H1 (cell line): ENCODE data around the gene GPR17. TPM values are rescaled to one million over a fixed set of nuclear protein-coding genes. Genes with fewer than 3 reads are reported as not detected.

Experiments
- CTCF ChIA-PET: fragments of 300-600 bp; sonication (Branson Sonifier 250); formaldehyde crosslinking; loops from one replicate; lab custom pipeline; 2021; ENCODE audit not compliant: partially characterized antibody; lab: Charles Lee
- POLR2A ChIA-PET: fragments of 300-600 bp; sonication (Branson Sonifier 250); formaldehyde crosslinking; loops from one replicate; lab custom pipeline; 2021; ENCODE audit warnings: inconsistent platforms; ENCODE audit not compliant: partially characterized antibody; lab: Charles Lee
- DNase-seq, 2 experiments: peaks; one replicate each; pipeline versions ENCODE4 v3.0.0 to v3.0.0-alpha.2; 2010 to 2022; ENCODE audit warnings: low spot score in 2 of 2, low read depth in 1 of 2, mixed read lengths in 1 of 2
- FAIRE-seq: peaks from 2 replicates; lab custom pipeline; 2011; peaks lifted over from hg19 to GRCh38; lab: Jason Lieb, UNC
- H2AFZ ChIP-seq: 2 replicates; pipeline ENCODE4 v1.8.1; 2012; ENCODE audit warnings: low read length, inconsistent platforms
- H2AK5ac ChIP-seq: 2 replicates; pipeline ENCODE4 v1.6.1; 2013; ENCODE audit warnings: low read depth, low read length
- H2BK120ac ChIP-seq: replicated peaks from 2 replicates; pipeline ENCODE3; 2013; ENCODE audit warnings: low read depth, low read length, inconsistent platforms
- H2BK12ac ChIP-seq: 2 replicates; pipeline ENCODE4 v1.6.1; 2013; ENCODE audit warnings: low read depth, low read length
- H2BK15ac ChIP-seq: 2 replicates; pipeline ENCODE4 v1.6.1; 2013; ENCODE audit warnings: low read length
- H2BK20ac ChIP-seq: 2 replicates; pipeline ENCODE4 v1.6.1; 2013; ENCODE audit warnings: low read length
- H2BK5ac ChIP-seq: 2 replicates; pipeline ENCODE4 v1.6.1; 2013; ENCODE audit warnings: low read depth, low read length
- H3K14ac ChIP-seq: 2 replicates; pipeline ENCODE4 v1.6.1; 2013; ENCODE audit warnings: inconsistent platforms; ENCODE audit not compliant: insufficient read length
- H3K18ac ChIP-seq: 2 replicates; pipeline ENCODE4 v1.6.1; 2013; ENCODE audit warnings: low read length; ENCODE audit errors: extremely low read depth
- H3K23ac ChIP-seq: 2 replicates; pipeline ENCODE4 v1.6.1; 2013; ENCODE audit warnings: inconsistent platforms; ENCODE audit not compliant: insufficient read length
- H3K23me2 ChIP-seq: 2 replicates; pipeline ENCODE4 v1.6.1; 2013; ENCODE audit warnings: low read depth, low read length
- H3K27ac ChIP-seq: 2 replicates; pipeline ENCODE4 v1.6.1; 2011; ENCODE audit warnings: low read depth, low read length, inconsistent platforms
- H3K27me3 ChIP-seq, 4 experiments: replicated peaks in 1 of 4; 1 replicate in 1 of 4; 2 replicates in 3 of 4; pipeline versions ENCODE4 v1.6.1 to v1.8.1; 2011 to 2013; ENCODE audit warnings: low read length in 3 of 4, mild to moderate bottlenecking in 3 of 4, inconsistent platforms in 2 of 4, mixed read lengths in 2 of 4, moderate library complexity in 1 of 4; ENCODE audit not compliant: control insufficient read depth in 3 of 4, insufficient read depth in 3 of 4; ENCODE audit errors: extremely low read depth in 1 of 4
- H3K36me3 ChIP-seq, 4 experiments: 2 replicates each; pipeline versions ENCODE4 v1.6.1 to v1.8.1; 2011 to 2013; ENCODE audit warnings: mild to moderate bottlenecking in 4 of 4, low read length in 3 of 4, moderate library complexity in 2 of 4, control low read depth in 1 of 4, inconsistent platforms in 1 of 4; ENCODE audit not compliant: insufficient read depth in 4 of 4, control insufficient read depth in 2 of 4
- H3K4ac ChIP-seq: replicated peaks from 2 replicates; pipeline ENCODE3; 2013; ENCODE audit warnings: low read length, low read depth, mixed read lengths, inconsistent platforms; ENCODE audit not compliant: insufficient read length
- H3K4me1 ChIP-seq, 4 experiments: replicated peaks in 1 of 4; 1 replicate in 1 of 4; 2 replicates in 3 of 4; pipeline versions ENCODE4 v1.6.1 to v1.8.1; 2011 to 2013; ENCODE audit warnings: low read length in 3 of 4, inconsistent platforms in 2 of 4, mixed read lengths in 1 of 4; ENCODE audit not compliant: insufficient read depth in 4 of 4, control insufficient read depth in 3 of 4
- H3K4me2 ChIP-seq, 2 experiments: 2 replicates each; pipeline versions ENCODE4 v1.6.1 to v1.8.1; 2011 to 2013; ENCODE audit warnings: low read depth in 2 of 2, low read length in 2 of 2, control low read depth in 1 of 2, inconsistent platforms in 1 of 2, mild to moderate bottlenecking in 1 of 2; ENCODE audit not compliant: insufficient read depth in 1 of 2
- H3K4me3 ChIP-seq, 4 experiments: fragments of 200-600, 300-600 bp in 1 of 4; sonication (generic), shearing (Covaris generic), sonication (Bioruptor Twin) in 1 of 4; 2 replicates each; pipeline versions ENCODE4 v1.5.1 to v1.8.1; 2011 to 2016; ENCODE audit warnings: low read length in 4 of 4, low read depth in 3 of 4, control low read depth in 2 of 4, inconsistent platforms in 2 of 4, mild to moderate bottlenecking in 2 of 4, mixed read lengths in 1 of 4, moderate library complexity in 1 of 4; ENCODE audit not compliant: insufficient read depth in 2 of 4; ENCODE audit errors: extremely low read depth in 1 of 4
- H3K56ac ChIP-seq: replicated peaks from 2 replicates; pipeline ENCODE3; 2013; ENCODE audit warnings: low read depth, mild to moderate bottlenecking, mixed read lengths, low read length, inconsistent platforms; ENCODE audit not compliant: insufficient read length
- H3K79me1 ChIP-seq: 2 replicates; pipeline ENCODE4 v1.6.1; 2013; ENCODE audit warnings: low read depth, low read length, control low read depth
- H3K79me2 ChIP-seq, 2 experiments: 2 replicates each; pipeline versions ENCODE4 v1.6.1 to v1.8.1; 2012 to 2013; ENCODE audit warnings: low read length in 2 of 2, mild to moderate bottlenecking in 2 of 2, inconsistent platforms in 1 of 2; ENCODE audit not compliant: insufficient read depth in 2 of 2, control insufficient read depth in 1 of 2
- H3K9ac ChIP-seq, 4 experiments: replicated peaks in 1 of 4; 1 replicate in 1 of 4; 2 replicates in 3 of 4; pipeline versions ENCODE4 v1.6.1 to v1.8.1; 2011 to 2013; ENCODE audit warnings: low read depth in 3 of 4, low read length in 3 of 4, control low read depth in 2 of 4, mild to moderate bottlenecking in 2 of 4, moderate library complexity in 2 of 4, inconsistent platforms in 1 of 4; ENCODE audit errors: extremely low read depth in 1 of 4
- H3K9me3 ChIP-seq, 2 experiments: 2 replicates each; pipeline versions ENCODE4 v1.6.1 to v1.8.1; 2012 to 2013; ENCODE audit warnings: mild to moderate bottlenecking in 2 of 2, moderate library complexity in 2 of 2, control low read depth in 1 of 2, inconsistent platforms in 1 of 2, low read depth in 1 of 2, low read length in 1 of 2, mixed read lengths in 1 of 2; ENCODE audit not compliant: insufficient read depth in 2 of 2
- H4K20me1 ChIP-seq, 2 experiments: replicated peaks in 1 of 2; 2 replicates each; pipeline versions ENCODE3 to v1.8.1; 2011 to 2013; ENCODE audit warnings: inconsistent platforms in 2 of 2, low read length in 2 of 2, mild to moderate bottlenecking in 1 of 2; ENCODE audit not compliant: insufficient read depth in 2 of 2, control insufficient read depth in 1 of 2
- H4K5ac ChIP-seq: 2 replicates; pipeline ENCODE4 v1.6.1; 2013; ENCODE audit warnings: low read length, low read depth, mixed read lengths, inconsistent platforms; ENCODE audit not compliant: insufficient read length
- H4K8ac ChIP-seq: 2 replicates; pipeline ENCODE4 v1.8.0; 2013; ENCODE audit warnings: mild to moderate bottlenecking, moderate library complexity, low read length, inconsistent platforms; ENCODE audit not compliant: insufficient read depth; ENCODE audit errors: extremely low read depth
- H4K91ac ChIP-seq: replicated peaks from 2 replicates; pipeline ENCODE3; 2013; ENCODE audit warnings: low read length, mixed read lengths, inconsistent platforms; ENCODE audit not compliant: insufficient read length
- NRF1 ChIP-seq: IDR thresholded peaks from 2 replicates; pipeline ENCODE4 v1.6.1; 2011; ENCODE audit warnings: mild to moderate bottlenecking, low read depth, low read length, improper control_type of control experiment
- SIN3A ChIP-seq, 2 experiments: IDR thresholded peaks in 1 of 2; conservative IDR thresholded peaks in 1 of 2; 2 replicates each; pipeline ENCODE4 v1.6.1; 2011 to 2012; ENCODE audit warnings: low read length in 2 of 2, improper control_type of control experiment in 1 of 2, low read depth in 1 of 2, mild to moderate bottlenecking in 1 of 2
- WGBS, 2 experiments: shearing (Covaris generic) in 1 of 2; methylation state at CpG; one replicate each; pipeline versions ENCODE4 v1.1.6 to v1.1.7; 2013 to 2015; ENCODE audit warnings: low lambda C conversion rate in 2 of 2, mixed read lengths in 2 of 2, inconsistent platforms in 1 of 2, low coverage in 1 of 2, missing lambda C conversion rate in 1 of 2; ENCODE audit not compliant: insufficient replicate concordance in 2 of 2, insufficient coverage in 1 of 2, insufficient read length in 1 of 2; ENCODE audit errors: extremely low coverage in 1 of 2, missing lambda C conversion rate in 1 of 2; 5-methylcytosine and 5-hydroxymethylcytosine counted together
- polyA plus RNA-seq, 7 experiments: library from polyadenylated mRNA; depleted of rRNA in 3 of 7; stranded (reverse) in 5 of 7; unstranded in 2 of 7; fragments of >200 nt in 5 of 7; fragments of 200-250 nt in 2 of 7; gene quantifications; 1 replicate in 5 of 7; 2 replicates in 1 of 7; 4 replicates in 1 of 7; pipeline versions ENCODE4 v1.2.1 to v1.2.3, GENCODE V29; 2011 to 2013; ENCODE audit warnings: missing spikeins in 2 of 7, mixed read lengths in 2 of 7
- total RNA-seq: library from RNA; stranded (reverse); fragmentation: NEBNext Ultra II Directional; extraction: Animal tissue kit (Norgen Biotek cat#: 25700); gene quantifications from 2 replicates; pipeline ENCODE4 v1.2.1, GENCODE V29; 2021

GPR17 gene
- total and polyA plus RNA-seq, 2 of the 8 experiments (the other 6 are each of a cell fraction or from before 2014, with no cell fraction given), result 0.03 TPM; not detected in 1

DNA sequence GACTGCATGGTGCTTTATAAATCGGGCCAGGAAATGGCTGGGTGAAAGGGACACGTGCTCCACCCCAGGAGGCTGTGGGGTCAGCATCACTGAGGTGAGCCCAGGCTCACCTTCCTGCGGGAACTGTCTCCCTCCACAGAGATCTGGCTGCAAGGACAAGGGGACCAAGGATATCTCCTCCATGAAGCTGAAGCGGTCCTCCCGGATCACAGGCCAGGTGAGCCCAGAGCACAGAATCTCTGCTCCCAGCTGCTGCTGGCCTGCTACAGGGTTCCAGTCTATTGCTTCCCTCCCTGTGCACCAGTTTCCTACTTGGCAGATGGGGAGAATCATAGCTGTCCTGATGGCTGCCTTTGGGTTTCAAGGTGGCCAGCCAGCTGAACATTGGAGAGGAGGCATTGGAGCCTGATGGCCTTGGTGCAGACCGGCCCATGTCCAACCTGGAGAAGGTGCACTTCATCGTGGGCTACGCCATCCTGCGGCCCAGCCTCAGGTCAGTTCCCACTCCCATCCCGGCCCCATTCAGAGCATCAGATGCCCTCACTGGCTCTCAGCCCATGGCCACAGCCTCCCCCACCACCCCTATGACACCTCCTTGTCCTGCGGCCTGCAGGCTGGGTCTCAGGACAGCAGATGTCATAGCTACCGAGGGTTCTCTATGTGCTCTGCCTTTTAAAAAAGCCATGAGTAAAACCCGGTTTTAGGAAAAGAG lies 33.7 kb upstream of the GPR17 start:
- Histone ChIP-seq H3K56ac (no peak overlapping the region), H3K79me1 (no peaks in the 10 kb centered on the region), H3K23me2 (no peaks in the 10 kb centered on the region), H3K9ac (no peak overlapping the region), H3K27me3 (no peaks in the 10 kb centered on the region), H2BK20ac (no peak overlapping the region), H4K20me1 (no peaks in the 10 kb centered on the region), H2AK5ac (no peak overlapping the region), H4K5ac (no peak overlapping the region), H3K36me3 (no peaks in the 10 kb centered on the region), H3K14ac (no peak overlapping the region), H3K23ac (no peak overlapping the region), H3K4me3 (no peak overlapping the region), H4K8ac (peak overlapping the region; percentile 80; the same call in 1 of the 2 replicates), H2BK120ac (no peak overlapping the region), H2AFZ (no peak overlapping the region), H2BK12ac (no peak overlapping the region), H3K9me3 (no peaks in the 10 kb centered on the region; a peak in 2 of 4 replicates), H4K91ac (no peak overlapping the region), H3K4ac (no peak overlapping the region), H3K4me1 (no peaks in the 10 kb centered on the region; a peak in 1 of 7 replicates), H3K79me2 (no peaks in the 10 kb centered on the region), H2BK5ac (no peak overlapping the region), H3K27ac (no peak overlapping the region), H3K18ac (no peak overlapping the region), H2BK15ac (no peak overlapping the region), H3K4me2 (no peak overlapping the region)
- ChIA-PET CTCF (interaction anchor here (0.8 to 1.4 kb wide), 6 partner anchors 9 to 85 kb away, joined by 3 to 6 read pairs (median 4); no protein-coding TSS in a partner anchor), POLR2A (no interaction called here)
- FAIRE-seq (no peak), DNase-seq (no peak)
- WGBS, 2 experiments, result 92% methylated on average over 13 of the region's 13 CpGs; no CpG with 5 or more reads in 1 of the 2 experiments
- TF ChIP-seq NRF1, result no peak
- TF ChIP-seq SIN3A (conservative IDR thresholded peaks at IDR 0.05 in 1 of 2, IDR thresholded peaks at IDR 0.05 in 1 of 2; ENCODE audit: low read depth in 1 of 2, low read length in 2 of 2), result no peak
